ENCODE results near the gene HARS1.
"Not testable (repeated sequence)": the region's sequence is repeated elsewhere in the genome, so short reads cannot be mapped to it uniquely, and the experiment has no call there.

The HARS1 gene

DNA sequence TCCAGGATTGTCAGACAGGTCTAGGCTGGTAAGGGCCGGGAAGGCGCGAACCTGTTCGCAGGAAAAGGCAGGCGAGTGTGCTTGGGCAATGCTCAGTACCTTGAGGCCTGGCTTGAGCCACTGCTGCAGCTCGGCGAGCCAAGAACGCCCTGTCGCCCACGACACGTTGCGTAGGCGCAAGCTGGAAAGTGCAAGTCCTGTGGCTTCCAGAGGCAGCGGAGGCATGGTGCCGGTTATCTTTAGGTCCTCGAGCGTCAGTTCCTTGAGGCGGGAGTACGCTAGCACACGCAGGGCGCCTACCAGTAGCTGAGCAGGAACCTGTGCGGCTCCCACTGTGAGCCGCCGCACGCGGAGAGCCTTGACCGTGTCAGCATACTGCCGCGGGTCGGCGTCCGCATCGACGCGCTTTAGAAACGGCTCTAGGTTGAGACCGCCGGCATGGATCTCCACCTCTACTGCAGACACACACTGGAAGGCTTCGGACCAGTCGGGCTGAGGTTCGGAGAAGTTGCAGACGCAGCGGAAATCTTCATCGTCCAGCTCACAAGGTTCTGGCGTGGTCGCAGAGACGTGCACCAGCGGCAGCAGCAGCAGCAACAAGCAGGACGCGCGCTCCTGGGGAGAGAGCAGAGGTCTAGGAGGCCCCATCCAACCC is 58.7 kb downstream of the HARS1 start:
- peak overlapping the region; percentile 56 for H3K4me3 ChIP-seq (ENCODE audit: low read depth, low read length)
- TF ChIP-seq CTCF (IDR thresholded peaks at IDR 0.05; ENCODE audit: low read depth, low read length, missing control alignments) = peak; percentile 1
- no peak for DNase-seq (ENCODE audit: low read depth)

DNA sequence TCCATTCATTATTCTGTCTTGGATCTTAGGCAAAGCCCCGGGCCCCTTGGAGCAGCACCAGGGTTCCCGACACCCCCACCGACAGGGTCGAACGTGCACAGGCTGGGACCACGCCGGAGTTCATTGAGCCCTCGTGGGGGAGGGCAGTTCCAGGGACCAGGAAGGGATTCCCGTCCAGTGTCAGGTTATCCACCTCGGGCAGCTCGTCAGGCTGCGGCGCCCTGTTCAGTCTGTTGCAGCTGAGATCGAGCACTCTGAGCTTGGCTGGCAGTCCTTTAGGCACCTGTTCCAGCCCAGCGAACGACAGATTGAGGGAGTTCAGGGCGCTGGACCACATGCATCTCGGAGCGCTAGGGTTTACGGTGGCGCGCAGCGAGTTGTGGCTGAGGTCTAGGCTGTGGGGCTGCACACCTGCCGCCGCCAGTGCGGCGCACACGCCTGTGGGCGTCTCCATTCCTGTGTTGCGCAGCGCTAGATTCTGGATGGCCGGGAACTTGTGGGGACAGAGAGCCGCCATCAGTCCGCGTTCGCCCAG is 59.3 kb downstream of the HARS1 start:
- H3K4me3 ChIP-seq (ENCODE audit: low read depth, low read length) = peak overlapping the region; percentile 56
- no peak for TF ChIP-seq CTCF (IDR thresholded peaks at IDR 0.05; ENCODE audit: low read depth, low read length, missing control alignments)
- no peak for DNase-seq (ENCODE audit: low read depth)

DNA sequence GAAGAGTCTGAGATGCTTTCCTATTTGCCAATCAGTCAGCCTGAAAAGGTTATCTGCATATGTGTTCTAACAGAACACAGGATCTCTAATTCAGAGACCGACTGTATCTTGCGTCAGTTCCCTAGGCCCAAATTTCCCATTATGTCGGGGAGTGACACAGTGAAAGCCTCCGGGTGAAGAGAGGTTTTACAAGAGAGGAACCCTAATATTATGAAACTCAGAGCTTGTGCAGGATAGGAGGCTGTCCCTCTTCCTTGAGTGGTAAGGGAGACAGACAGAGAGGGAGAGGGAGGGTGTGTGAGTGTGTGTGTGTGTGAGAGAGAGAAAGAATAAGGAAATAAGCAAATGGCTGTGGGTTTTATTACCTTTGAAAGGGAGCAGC is 60.1 kb downstream of the HARS1 start:
- no peak overlapping the region for H3K4me3 ChIP-seq (ENCODE audit: low read depth, low read length)
- no peak for DNase-seq (ENCODE audit: low read depth)

GRCh38 chr5:140630292-140631035 is 60.7 kb downstream of the HARS1 start:
- no peak overlapping the region for H3K4me3 ChIP-seq (ENCODE audit: low read depth, low read length)
- TF ChIP-seq CTCF (IDR thresholded peaks at IDR 0.05; ENCODE audit: low read depth, low read length, missing control alignments) = no peak
- no peak for DNase-seq (ENCODE audit: low read depth)

More for the DNA sequence above, 60.1 kb downstream of the HARS1 start:
- no peak for TF ChIP-seq CTCF (IDR thresholded peaks at IDR 0.05; ENCODE audit: low read depth, low read length, missing control alignments)

DNA sequence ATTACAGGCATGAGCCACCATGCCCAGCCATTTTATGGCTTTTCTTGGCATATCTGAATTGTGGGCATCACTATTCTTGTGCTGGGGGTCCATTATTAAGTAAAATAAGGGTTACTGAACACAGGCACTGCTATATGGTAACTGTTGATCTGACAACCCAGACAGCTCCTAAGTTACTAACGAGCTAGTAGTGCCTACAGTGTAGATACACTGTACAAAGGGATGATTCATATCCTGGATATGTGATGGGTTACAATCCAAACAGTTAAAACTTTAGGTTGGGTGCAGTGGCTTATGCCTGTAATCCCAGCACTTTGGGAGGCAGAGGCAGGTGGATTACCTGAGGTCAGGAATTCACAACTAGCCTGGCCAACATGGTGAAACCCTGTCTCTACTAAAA is 62.5 kb downstream of the HARS1 start:
- no peak for TF ChIP-seq CTCF (IDR thresholded peaks at IDR 0.05; ENCODE audit: low read depth, low read length, missing control alignments)
- no peak for DNase-seq (ENCODE audit: low read depth)

GRCh38 chr5:140627972-140628371 is 63.2 kb downstream of the HARS1 start:
- TF ChIP-seq CTCF (IDR thresholded peaks at IDR 0.05; ENCODE audit: low read depth, low read length, missing control alignments) = no peak
- DNase-seq (ENCODE audit: low read depth) = no peak
- no peak overlapping the region for H3K4me3 ChIP-seq (ENCODE audit: low read depth, low read length)

More for the DNA sequence above, 62.5 kb downstream of the HARS1 start:
- H3K4me3 ChIP-seq (ENCODE audit: low read depth, low read length) = no peak overlapping the region

DNA sequence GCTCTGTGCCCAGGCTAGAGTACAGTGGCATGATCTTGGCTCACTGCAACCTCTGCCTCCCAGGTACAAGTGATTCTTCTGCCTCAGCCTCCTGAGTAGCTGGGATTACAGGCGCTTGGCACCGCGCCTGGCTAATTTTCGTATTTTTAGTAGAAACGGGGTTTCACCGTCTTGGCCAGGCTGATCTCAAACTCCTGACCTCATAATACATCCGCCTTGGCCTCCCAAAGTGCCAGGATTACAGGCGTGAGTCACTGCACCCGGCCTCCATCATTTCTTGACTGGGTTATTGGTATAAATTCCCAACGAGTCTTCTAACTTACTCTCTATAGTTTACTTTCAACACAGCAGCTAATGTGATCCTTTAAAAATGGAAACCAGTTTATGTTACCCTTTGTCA is 66.3 kb downstream of the HARS1 start:
- DNase-seq (ENCODE audit: low read depth); H3K4me3 ChIP-seq (ENCODE audit: low read depth, low read length): not testable (repeated sequence)
